GM19455 (cell line): Measurements from ENCODE around the gene URAD.
"Not testable (repeated sequence)": the region's sequence is repeated elsewhere in the genome, so short reads cannot be mapped to it uniquely, and the experiment has no call there.

Experiments used
- ATAC-seq: cut with Tn5 transposase; IDR thresholded peaks from one replicate; pipeline ENCODE4 v1.9.1; 2021; ENCODE audit not compliant: unreplicated experiment

The URAD gene, protein sequence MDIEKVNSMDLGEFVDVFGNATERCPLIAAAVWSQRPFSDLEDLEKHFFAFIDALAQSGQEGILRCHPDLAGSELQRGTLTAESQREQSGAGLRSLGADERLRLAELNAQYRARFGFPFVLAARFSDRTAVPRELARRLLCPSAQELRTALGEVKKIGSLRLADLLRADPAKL

DNA sequence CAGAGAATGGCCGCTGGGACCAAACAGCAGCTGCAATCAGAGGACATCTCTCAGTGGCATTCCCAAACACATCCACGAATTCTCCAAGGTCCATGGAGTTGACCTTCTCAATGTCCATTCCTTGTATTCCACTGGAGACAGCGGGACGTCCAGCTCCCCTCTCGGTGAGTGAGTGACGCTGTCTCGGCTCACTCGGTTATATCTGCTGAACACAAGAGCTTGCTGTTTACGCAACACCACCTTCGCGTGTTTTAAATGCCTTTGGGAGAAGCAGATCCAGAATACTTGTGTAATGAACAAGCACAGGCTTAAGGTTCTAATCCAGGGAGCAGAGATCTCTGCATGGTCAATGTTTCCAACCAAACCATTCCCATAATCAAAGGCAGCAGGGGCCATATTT lies at the start of gene URAD:
URAD (minus strand) TSS at position 174 of the 400 bp plus-strand sequence; CDS start at position 118, 56 bp downstream.
- no peak for ATAC-seq

DNA sequence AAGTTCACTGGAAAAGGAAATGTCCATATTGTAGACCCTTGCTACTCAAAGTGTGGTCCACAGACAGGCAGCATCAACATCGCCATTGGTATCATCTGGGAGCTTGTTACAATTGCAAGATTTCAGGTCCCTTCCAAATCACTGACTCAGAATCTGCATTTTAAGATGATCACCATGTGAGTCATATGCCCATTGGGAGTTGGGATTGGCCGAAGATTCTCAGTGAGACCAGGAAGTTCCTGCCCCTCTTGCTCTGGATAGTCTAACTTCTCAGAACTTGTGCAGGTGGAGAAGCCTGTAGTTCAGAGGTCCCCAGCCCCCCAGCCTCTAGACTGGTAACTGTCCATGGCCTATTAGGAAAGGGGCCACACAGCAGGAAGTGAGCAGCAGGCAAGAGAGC lies 48.9 kb upstream of the URAD start:
- ATAC-seq: no peak

DNA sequence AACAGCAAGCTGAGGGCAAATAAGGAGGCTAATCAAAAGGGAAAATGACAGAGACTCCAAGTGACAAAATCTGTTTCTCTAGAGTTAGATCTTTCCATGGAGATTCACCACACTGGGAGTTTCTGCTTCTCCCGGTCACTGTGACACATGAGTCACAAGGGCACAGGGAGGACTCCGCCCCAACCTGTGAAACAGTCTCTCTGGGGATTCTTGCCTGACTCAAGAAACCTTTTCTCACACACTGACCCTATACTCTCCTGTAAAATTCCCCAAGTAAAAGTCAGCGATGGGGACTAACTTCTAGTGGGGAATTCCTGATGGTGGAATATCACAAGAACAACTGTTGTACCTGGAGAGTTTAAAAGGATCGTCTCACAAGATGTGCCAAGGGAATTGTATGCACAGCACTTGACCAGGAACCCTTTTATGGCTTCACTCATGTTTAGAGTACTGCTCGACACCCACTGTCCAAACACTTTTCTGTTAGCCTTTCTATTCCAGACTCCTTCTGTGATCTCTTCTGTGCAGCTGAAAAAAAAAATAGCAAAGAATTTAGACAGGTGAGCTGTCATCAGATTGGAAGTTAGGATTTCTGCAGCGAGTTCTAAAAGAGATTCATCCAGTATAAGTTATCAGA lies 46.8 kb upstream of the URAD start:
- ATAC-seq: no peak

DNA sequence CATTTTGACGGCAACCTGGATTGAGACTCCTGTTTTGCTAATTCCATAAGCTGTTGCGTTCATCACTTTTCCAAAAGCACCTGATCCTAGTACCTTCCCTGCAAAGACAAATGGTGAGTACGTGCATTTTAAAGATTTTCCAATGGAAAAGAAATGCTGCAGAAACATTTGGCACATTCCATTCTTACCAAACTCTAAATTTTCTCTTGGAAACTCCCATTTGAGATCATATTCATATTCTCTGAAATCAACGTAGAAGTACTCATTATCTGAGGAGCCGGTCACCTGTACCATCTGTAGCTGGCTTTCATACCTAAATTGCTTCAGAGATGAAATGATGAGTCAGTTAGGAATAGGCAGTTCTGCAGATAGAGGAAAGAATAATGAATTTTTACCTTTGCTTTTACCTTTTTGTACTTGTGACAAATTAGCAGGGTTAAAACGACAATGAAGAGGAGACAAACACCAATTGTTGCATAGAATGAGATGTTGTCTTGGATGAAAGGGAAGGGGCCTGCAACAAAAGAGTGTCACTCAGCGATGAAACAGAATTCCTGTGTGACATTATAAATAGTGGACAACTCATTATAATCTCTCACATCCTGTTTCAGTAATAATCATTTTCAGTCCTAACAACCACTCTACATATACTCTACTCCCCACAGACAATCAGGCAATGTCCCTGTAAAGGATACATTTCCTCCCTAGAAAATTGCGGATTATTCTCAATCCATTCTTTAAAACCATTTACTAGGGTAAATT lies 45.6 kb upstream of the URAD start:
- no peak for ATAC-seq

DNA sequence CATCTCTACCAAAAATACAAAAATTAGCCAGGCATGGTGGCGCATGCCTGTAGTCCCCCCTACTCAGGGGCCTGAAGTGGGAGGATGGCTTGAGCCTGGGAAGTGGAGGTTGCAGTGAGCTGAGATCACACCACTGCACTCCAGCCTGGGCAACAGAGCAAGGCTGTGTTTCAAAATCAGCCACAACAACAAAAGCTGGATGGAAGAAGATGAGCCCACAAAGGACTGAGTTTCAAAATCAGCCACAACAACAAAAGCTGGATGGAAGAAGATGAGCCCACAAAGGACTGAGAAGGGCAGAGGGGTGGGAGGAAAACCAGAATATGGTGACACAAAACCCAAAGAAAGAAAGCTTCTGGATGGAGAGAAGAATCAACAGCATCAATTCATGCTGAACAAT lies 43.9 kb upstream of the URAD start:
- ATAC-seq: not testable (repeated sequence)

DNA sequence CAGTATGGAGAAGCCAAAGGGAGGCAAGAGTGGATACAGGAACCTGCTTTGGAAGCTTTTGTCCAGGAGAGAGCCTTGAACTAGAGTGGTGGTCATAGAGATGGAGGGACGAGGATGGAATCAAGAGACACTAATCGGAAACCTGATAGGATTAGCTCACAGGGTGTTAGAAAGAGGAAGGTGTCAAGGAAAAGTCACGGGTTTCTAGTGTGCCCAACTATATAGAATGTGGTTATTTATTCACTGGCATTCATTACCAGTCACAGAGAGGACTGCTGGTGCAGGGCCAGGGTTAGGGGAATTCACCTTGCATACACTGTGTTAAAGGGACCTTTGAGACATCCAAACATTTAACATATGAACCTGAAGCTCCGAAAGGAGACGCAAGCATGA lies 43.4 kb upstream of the URAD start:
- ATAC-seq: no peak

DNA sequence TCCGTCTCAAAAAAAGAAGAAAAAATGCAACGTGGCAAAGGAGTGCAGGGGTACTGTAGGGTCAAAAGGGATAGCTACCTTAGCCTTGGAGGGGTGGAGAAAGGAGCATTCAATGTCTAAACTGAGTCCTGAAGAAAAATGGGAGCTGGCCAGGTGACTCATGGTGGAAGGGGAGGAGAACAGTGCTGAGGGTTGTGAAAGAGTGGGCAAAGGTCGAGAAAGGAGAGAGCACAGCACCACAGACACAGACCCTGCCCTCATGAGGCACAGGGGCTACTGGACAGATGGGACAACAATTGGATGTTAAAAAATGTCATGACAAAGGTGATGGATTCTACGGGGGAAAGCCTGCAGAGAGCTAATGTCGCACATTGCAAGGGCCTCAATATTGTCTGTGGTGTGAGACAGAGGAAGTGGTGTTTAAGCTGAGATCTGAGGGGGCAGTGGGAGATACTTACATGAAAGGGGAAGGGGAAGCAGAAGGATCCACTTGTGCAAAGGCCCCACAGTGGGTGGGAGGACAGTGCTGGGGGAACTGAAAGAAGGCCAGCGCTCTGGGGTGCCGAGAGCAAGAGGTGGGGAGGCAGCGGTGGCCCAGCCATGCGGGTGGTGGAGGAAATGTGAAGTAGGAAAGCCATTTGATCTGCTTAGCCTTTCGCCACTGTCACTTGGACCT lies 42.9 kb upstream of the URAD start:
- no peak for ATAC-seq

DNA sequence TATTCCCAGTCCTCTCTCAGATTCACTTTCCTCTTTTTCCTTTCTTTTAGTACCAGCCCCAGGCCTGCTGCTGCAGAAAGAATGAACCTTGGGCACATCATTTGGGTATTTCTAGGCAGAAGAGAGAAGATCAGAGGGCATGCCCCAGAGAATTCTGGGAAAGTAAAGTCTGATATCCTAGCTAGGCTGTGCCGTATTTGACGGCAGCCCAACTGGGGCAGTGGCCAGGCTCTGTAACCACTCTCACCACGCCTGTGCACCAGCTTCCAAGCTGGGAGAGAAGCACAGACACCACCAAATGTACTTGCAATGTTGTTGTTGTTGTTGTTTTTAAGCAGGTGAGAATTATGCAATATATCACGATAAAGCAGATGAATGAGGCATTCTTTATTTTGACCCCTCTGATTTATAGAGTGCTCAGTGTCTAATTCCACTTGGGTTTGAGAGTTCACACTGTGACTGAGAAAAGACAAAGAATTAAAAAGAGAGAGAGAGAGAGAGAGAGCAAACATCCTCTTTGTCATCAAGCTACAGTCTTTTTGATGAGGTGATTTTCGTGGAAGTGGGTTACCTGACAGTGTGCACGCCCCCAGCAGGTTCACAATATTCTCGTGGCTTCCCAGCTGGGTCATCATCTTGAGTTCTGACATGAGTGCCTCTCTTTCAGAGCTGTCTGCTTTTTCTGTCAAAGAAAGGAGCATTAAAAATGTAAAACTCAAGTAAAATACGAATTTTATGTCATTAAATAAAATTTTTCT lies 39.3 kb upstream of the URAD start:
- ATAC-seq: no peak

DNA sequence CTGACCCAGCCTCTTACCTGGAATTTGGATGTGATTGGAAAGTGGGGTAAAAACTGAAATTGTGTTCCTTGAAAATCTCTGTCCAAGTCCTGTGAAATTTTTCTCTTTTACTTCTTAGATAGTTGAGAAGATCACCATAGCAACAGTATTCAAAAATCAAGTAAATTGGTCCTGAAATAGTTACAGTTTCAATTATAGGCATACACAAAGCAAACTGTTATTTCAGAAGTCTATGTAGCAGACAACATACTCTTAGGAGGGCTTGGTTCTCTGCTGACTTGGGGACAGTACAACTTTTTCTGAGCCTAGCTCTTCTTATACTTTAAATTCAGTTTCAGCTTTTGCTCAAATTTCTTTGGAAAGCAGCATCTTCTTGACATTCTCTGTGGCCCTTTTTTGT lies 38.6 kb upstream of the URAD start:
- no peak for ATAC-seq

DNA sequence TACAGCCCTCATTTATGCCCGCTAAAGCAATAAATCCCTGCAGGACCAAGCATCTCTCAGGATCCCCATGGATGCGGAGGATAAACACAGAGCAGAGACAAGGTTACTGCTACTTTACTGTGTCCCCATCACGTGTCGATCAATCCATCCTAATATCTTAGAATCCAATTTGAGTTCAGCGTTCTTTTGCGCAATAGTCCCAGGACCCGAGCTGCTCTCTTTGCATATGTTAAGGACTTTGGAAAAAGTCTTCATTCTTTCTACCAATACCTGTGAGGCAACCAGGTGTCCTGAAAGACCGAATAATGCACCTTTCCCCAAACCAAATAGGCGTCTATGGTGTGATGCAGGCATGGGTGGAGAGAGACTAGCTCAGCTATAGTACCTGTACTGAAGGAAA lies 38.0 kb upstream of the URAD start:
- no peak for ATAC-seq

DNA sequence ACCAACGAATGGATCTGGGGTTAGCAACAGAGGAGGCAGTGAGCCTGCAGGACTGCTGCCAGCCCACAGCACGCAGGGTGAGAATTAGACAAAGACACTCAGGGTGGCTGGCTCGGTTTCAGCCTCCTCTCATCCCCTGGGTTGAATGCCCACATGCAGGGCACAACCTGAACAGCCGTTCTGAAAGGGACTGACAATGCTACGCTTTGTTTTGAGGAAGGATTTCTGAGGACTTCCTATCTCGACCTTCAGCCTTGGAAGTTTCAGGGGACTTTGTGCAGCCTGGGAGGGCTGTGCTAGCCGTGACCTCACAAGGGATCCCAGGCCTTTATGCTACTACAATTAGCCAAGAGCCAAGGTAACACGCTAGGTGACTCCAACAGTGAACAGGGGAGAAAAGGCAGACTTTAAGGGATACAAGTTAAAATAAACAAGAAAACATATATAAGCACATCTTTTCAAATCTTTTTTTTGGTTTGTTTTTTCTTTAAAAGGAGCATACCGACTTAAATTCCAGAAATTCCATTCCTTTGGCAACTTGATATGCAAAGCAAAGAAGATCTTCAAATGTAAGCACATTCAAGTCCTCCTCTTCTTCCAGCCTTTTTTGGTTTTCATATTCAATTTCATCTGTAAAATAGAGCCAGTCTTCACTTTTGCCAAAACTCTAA lies 34.5 kb upstream of the URAD start:
- ATAC-seq: no peak

DNA sequence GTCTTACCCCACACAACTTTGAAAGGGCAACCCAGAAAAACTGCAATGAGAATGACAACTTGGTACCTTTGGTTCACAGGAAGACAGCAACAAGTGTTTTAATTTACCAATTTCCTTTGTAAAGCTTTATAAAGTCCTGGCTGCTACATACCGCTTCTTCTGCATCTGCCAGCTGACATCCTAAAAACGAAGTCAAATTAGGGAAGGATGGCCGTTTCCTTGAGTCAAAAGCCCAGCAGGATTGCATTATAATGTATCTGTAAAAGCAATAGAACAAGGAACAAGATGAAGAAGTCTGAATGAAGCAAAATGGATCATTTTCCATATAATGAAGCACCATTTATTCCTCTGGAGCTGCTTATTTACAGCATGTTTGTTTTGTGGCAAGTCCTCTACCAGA lies 25.8 kb upstream of the URAD start:
- no peak for ATAC-seq

DNA sequence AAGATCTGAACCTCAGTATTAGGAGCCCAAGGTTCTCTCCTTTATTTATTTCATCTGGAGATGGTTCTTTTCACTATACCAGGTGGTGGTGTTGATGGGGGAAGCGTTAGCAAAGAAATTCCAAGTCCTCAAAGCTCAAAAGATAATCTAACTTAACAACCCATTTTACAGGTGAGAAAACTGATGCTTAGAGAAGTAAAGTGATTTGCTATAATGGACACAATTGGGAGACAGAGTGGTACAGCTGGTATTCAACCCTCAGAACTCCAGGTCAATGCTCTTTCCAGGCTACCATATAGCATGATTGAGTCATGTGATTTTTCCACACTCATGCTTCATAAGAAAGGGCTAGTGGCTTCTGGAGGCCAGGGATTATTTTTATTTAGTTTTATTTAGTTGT lies 25.0 kb upstream of the URAD start:
- no peak for ATAC-seq

DNA sequence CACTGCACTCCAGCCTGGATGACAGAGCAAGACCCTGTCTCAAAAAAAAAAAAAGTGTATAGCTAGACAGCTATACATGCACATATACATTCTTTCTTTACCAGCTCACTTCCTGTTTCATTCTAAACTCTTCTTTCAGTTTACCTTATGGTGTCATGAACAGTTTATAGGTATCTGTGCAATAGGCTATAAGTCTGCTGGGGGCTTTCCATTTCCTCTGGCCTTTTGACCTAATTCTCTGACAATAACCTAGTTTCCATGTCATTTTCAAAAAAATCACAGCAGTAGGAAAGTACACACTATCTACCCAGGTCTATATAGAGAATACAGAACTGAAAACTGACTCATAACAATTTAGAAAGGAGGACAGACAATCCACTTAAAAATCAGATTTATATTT lies 24.4 kb upstream of the URAD start:
- ATAC-seq: no peak

DNA sequence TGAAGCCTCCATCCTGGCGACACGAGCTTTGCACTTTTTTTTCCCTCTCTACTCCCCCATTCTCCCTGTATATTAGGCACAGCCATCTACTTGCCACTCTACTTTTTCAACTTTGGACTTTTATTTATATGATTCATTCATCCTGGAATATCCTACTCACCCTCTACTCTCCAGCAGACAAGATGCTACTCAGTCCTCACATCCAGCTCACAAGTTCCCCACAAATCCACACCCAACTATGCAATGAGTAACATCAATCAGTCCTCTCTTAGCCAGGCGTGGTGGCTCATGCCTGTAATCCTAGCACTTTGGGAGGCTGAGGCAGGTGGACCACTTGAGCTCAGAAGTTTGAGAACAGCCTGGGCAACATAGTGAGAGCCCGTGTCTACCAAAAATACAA lies 23.9 kb upstream of the URAD start:
- ATAC-seq: no peak

DNA sequence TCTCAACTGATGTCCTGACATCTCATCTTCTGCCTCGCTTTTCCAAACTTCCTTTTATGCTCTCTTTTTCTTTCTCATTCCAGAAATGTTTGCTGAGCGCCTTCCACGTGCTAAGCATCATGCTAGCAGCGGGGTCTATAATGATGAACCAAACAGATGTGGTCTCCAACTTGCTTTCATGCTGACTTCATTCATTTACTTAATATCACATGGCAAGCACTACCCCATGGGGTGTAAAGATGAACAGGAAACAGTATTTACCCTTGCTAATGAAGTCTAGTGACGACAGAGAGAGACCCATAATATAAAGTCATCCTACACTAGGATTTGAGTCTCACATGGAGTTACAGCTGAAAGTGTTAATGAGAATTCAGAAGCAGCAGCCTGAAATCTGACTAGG lies 21.6 kb upstream of the URAD start:
- ATAC-seq: no peak

DNA sequence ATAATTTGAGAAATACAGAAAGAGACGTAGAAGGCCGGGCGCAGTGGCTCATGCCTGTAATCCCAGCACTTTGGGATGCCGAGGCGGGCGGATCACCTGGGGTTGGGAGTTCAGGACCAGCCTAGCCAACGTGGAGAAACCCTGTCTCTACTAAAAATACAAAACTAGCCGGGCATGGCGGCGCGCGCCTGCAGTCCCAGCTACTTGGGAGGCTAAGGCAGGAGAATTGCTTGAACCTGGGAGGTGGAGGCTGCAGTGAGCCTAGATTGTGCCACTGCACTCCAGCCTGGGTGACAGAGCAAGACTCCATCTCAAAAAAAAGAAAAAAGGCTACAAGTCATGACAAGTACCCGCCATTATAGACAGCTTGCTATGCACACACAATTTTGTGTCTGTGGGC lies 16.5 kb upstream of the URAD start:
- ATAC-seq: not testable (repeated sequence)

DNA sequence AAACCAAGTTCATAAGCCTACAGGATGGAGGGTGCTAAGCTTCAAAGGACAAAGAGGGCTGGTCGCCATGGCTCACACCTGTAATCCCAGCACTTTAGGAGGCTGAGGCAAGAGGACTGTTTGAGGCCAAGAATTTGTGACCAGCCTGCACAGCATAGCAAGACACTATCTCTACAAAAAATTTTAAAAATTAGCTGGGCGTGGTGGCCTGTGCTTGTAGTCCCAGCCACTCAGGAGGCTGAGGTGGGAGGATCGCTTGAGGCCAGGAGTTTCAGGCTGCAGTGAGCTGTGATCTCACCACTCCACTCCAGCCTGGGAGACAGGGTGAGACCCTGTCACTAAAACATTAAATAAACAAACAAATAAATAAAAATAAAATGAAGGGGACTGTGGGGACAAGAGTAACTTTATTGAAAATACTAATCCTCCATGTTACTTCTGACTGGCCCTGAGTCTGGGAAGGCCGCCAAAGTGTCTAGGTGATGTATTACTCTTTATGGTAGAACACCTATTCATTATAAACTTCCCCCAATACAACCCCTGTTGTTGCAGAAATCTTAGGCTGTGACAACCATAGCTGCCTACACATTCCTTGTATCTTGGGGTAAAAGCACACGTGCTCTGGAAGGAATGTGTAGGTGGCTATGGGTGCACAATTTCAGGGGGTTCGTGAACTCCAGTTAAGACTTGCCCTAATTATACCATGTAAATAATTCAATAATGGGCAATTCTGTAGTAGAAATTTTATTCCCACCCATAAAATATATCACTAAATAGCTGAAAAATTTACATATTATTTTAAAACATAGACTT lies 14.6 kb upstream of the URAD start:
- ATAC-seq: no peak

DNA sequence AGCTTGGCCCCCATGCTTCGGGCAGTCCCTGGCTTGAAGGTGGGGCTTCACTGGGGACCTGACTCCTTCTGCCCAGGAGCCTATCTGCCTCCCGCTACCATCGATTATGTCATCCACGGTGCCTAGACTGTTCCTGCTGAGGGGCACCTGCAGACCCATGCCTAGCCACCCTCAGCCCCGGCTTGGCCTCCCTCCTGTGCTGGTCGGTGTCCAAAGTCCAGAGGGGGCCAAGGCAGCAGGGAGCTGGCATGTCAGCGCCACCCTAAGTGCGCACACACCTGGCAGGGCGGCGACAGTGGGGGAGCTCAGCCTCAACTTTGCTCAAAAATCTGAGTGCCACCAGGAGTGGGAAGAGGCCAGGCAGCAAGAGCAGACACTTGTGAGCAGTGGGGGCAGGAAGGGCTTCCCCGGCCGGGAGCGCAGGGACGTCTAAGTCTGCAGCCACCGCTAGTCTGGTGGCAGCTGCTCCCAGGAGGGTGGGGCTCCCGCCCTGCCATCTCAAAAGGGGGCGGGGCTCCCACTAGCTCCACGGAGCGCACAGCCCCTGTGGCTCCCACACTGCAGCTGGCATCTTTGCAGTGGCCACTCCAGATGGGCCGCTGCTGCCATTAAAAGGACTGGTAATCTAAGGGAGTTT lies 13.5 kb upstream of the URAD start:
- ATAC-seq: no peak
